KOPT-K1 (cell line): ENCODE measurements around the gene KIFC3.
"Not testable (repeated sequence)": the region's sequence is repeated elsewhere in the genome, so short reads cannot be mapped to it uniquely, and the experiment has no call there.

Experiments
- H3K27ac ChIP-seq: fragments of 200-600 bp; sonication (generic); 2 replicates; pipeline ENCODE4 v1.5.1; 2016; ENCODE audit warnings: antibody characterized with exemption, mild to moderate bottlenecking, low read depth, low read length; ENCODE audit not compliant: poor library complexity, severe bottlenecking
- H3K36me3 ChIP-seq: fragments of 200-600 bp; sonication (generic); 2 replicates; pipeline ENCODE4 v1.5.1; 2017; ENCODE audit warnings: antibody characterized with exemption, mild to moderate bottlenecking, low read length, moderate library complexity; ENCODE audit not compliant: insufficient read depth
- H3K9me3 ChIP-seq: fragments of 200-600 bp; sonication (generic); 2 replicates; pipeline ENCODE4 v1.5.1; 2017; ENCODE audit warnings: antibody characterized with exemption, low read length, mild to moderate bottlenecking; ENCODE audit not compliant: insufficient read depth, poor library complexity, severe bottlenecking

The KIFC3 gene

DNA sequence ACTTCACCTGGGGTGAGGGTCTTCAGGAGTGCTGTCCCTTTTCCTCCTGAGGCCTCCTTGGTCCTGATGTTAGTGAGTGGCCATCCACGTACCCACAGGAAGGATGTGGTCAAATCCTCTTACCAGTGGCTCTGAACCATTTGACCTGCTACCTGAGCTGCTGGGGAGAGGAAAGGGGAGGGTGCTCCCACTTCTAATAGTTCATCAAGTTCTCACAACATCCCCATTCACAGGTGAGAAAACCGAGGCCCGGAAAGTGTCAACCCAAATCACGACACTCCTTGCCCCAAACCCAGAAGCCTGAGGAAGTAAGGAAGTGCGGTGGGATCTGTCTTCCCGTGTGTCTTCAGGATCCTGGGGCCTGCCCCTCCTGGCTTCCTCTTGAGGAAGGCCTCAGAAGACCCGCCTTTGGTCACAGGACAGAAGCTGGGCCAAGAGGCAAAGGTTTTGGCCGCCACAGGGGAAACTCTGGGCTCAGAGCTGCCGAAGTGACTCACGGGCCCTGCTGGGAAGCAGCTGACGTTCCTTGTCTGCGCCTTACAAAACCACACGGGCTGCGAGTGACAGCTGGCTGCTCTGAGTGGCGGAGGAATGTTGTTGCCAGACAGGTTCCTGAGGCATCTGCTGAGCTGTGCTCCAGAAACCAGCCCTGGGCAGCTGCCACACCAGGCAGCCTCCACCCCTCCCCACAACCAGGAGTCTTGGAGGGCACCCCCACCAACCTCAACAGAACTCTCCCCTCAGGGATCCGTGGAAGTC, 13.9 kb upstream of the KIFC3 start:
- H3K9me3 ChIP-seq, result no peaks in the 10 kb centered on the region
- H3K36me3 ChIP-seq, result no peaks in the 10 kb centered on the region
- H3K27ac ChIP-seq, result no peak overlapping the region

DNA sequence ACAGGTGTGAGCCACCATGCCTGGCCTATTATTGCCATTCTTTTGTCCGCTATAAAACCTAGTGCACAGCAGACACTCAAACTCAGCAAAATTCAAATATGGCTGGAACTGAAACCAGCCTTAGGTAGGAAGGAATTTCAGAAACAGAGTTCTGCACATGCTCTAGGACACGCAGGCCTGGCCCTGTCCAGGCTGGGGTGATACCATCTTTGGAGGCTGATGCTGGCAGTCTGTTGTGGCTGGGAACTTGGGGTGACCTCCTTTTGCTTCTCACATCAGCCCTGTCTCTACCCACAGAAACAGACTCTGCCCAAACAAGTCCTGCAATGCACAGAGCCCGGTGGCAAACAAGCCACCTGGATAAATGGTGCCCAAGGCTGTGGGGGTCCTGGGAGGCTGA, 12.6 kb upstream of the KIFC3 start:
- Histone ChIP-seq H3K9me3 (no peaks in the 10 kb centered on the region), H3K27ac (no peak overlapping the region), H3K36me3 (no peaks in the 10 kb centered on the region)

DNA sequence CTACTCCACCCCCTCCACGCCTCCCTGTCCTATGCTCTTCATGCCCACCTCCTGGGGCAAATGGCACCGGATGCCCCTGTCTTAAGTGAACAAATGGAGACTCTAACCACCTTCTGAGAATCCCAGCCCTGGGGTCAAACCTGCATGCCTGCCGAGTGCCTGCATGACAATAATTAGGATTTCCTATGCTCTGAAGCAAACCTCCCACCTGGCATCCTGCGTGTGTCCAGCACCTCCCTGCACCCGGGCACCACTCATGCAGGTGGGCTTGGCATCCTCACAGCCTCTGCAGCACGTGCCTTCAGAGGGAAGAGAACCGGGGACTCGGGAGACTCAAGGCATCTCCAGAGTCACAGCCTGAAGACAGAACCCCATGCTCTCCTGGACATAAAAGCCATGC, 11.2 kb upstream of the KIFC3 start:
- Histone ChIP-seq H3K27ac (no peak overlapping the region), H3K36me3 (no peaks in the 10 kb centered on the region), H3K9me3 (no peaks in the 10 kb centered on the region)

DNA sequence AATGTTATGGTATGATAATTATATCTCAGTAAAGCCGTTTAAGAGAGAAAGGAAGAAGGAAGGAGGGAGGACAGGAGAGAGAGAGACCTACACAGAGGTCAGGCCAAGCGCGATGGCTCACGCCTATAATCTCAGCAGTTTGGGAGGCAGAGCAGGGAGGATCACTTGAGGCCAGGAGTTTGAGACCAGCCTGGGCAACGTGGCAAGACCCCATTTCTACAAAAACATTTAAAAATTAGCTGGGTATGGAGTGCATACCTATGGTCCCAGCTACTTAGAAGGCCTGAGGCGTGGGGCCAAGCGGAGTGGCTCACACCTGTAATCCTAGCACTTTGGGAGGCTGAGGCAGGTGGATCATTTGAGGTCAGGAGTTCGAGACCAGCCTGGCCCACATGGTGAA, 9.0 kb upstream of the KIFC3 start:
- H3K36me3 ChIP-seq, H3K27ac ChIP-seq, H3K9me3 ChIP-seq: not testable (repeated sequence)

DNA sequence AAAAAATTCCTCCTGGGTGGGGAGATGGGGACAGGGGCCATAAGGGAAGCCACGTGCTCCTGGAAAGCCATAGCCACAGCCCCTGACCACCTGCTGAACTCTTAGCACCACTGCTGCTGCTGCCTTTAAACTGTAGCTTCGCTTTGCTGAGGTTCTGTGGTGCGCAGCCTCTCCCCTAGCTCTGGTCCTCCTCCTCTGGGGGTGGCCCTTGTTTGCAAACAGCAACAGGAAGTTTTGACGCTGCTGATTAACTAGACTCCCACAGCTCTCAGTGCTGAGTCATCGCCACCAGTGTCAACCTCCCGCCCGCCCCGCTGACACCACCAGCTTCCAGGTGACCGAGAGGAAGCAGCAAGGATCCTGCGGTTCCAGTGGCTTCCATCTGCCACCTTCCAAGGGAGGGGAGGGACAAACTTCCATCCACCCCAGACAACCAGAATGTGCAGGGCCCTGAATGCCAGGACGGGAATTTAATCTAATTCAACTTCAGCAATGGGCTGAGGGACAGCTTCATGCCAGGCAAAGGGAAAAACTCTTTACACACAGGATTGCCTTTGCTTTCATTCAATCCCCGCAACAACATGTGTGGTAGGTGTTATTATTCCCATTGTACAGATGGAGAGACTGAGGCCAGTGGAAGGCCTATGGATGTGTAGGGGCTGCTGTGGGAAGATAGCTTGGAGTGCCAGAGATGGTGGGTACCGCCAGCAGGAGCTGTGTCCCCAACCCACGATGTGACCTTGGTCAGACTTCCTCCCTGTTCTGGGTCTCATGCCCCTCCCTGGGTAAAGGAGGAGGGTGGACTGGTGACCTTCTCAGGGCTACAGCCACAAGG, 8.1 kb upstream of the KIFC3 start:
- no peaks in the 10 kb centered on the region for H3K9me3 ChIP-seq
- H3K36me3 ChIP-seq, result no peaks in the 10 kb centered on the region
- peak overlapping the region; percentile 61 for H3K27ac ChIP-seq

DNA sequence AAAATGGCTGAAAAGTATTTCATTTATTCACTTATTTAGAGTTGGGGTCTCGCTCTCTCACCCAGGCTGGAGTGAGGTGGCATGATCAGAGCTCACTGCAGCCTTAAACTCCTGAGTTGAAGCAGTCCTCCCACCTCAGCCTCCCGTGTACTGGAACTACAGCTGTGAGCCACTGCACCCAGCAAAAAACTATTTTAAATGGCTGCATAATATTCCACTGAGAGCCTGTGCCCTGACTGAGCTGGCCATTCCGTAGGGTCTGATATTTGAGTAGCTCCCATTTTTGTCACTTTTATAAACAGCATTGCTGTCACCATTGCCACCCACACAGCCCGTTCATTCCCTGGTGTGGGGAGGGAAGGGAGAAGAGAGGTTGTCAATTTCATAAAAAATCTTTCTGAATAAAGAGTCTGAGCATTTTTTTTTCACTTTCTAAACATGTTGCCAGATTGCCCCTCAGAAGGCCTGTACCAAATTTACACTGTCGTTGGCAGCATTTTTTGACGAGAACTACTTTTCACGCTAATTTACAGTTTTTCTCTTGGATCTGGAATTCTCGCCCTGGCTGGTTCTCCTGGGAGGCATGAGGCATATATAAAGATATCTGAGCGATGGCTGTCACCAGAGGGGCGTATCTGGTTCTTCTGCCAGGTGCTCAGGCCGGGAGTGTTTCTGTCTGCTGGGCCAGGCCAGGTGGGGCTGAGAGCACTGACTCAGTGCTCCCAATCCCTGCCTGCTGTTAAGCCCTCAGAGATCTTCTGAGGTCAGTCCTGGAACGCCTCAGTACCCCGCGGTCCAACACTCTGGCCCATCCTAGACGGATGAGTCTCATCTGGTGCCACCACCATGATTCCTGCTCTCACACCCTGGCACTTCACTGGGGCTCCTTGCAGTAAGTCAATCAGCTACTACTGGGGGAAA, 7.2 kb upstream of the KIFC3 start:
- H3K36me3 ChIP-seq, result no peaks in the 10 kb centered on the region
- H3K27ac ChIP-seq, result peak overlapping the region; percentile 61
- no peaks in the 10 kb centered on the region for H3K9me3 ChIP-seq

DNA sequence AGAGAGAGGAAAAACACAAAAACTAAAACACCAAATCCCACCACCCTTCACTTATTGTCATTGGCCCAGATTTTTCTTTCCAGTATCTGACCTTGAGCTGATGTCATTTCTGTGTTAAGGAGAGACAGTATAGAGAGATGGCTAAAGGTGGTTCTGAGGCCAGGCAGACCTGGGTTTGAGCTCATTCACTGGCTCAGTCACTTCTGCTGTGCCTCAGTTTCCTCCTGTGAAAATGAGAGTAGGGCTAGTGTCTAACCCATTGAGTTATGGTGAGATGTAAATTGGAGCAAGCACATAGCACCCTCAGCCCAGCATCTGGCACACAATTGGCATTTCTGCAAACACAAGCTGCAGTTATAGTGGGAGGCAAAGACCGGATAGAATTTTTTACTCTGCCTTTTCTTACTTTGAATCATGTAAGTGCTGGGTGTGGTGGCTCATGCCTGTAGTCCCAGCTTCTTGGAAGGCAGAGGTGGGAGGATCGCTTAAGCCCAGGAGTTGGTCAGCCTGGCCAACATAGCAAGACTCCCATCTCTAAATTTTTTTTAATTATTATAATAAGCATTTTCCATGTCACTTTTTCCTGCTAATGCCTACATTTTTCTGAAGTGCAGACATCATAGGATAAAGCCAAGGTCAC, 6.4 kb upstream of the KIFC3 start:
- Histone ChIP-seq H3K27ac (no peak overlapping the region), H3K36me3 (no peaks in the 10 kb centered on the region), H3K9me3 (no peaks in the 10 kb centered on the region)

DNA sequence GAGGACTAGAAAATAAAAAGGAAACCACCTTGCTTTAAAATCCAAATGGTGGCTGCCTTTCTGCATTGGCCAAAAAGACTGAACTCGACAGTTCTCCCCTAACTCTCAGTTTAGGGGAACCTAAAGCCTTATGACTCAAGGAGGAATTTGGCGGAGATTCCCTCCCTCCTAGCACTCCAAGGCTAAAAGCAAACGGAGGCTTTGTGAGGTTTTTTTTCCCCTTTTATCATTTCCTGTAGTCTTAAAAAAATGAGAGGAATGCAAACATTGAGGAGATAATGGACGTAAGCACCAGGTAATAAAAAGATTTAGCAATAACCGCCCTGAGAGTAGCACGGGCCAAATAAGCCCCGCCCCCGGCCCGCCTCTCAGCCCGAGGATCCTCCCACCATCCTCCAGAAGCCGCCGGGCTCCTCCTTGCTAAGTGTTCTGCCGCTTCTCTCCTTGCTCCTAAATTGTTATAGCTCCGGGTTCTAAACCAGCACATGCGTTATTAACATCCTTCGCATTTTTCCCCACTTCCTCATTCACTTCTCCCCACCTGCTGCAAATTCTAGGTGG, 5.8 kb upstream of the KIFC3 start:
- Histone ChIP-seq H3K36me3 (no peaks in the 10 kb centered on the region), H3K9me3 (no peaks in the 10 kb centered on the region), H3K27ac (no peak overlapping the region)

DNA sequence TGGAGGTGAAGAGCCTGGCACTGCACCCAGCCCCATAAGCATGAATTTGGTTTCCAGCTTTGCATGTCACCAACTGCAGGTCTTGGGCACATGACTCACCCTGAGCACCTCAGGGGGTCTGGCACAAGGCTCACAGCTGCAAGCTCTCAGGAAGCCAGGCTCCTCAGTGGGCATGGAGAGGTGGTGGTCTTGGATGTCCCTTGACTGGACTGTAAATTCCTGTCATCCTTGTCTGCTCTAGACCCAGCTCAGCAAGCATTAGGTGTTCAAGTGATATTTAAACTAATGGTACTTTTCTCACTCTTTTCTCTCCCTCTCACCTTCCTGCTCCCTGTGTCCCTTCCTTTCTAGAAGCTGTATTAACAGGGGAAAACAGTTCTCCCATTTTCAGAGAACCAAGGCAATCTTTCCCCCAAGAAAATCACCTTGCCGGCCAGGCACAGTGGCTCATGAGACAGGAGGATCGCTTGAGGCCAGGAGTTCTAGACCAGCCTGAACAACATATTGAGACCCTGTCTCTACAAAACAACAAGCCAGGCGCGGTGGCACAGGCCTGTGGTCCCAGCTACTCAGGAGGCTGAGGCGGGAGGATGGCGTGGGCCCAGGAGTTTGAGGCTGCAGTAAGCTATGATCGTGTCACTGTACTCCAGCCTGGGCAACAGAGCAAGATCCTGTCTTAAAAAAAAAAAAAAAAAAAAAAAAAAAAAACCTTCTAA, 5.1 kb upstream of the KIFC3 start:
- Histone ChIP-seq H3K36me3 (no peaks in the 10 kb centered on the region), H3K9me3 (no peaks in the 10 kb centered on the region), H3K27ac (no peak overlapping the region)

DNA sequence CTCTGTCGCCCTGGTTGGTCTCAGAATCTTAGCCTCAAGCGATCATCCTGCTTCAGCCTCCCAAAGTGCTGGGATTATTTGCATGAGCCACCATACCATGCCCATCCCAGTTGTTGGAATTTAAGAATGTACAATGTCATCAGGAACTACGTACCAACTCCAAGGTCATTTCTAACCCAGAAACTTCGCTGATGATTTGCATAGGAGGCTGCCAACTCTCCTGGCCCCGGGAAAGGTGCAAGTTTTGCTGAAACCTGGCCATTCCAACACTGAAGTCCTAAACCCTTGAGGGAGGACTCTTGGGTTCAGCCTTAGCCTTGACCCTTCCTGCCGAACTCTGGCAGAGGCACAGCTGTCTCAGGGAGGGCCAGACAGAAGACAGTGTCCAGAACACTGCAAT, 2.9 kb upstream of the KIFC3 start:
- H3K9me3 ChIP-seq, result no peaks in the 10 kb centered on the region
- H3K36me3 ChIP-seq, result no peaks in the 10 kb centered on the region
- H3K27ac ChIP-seq, result no peak overlapping the region

DNA sequence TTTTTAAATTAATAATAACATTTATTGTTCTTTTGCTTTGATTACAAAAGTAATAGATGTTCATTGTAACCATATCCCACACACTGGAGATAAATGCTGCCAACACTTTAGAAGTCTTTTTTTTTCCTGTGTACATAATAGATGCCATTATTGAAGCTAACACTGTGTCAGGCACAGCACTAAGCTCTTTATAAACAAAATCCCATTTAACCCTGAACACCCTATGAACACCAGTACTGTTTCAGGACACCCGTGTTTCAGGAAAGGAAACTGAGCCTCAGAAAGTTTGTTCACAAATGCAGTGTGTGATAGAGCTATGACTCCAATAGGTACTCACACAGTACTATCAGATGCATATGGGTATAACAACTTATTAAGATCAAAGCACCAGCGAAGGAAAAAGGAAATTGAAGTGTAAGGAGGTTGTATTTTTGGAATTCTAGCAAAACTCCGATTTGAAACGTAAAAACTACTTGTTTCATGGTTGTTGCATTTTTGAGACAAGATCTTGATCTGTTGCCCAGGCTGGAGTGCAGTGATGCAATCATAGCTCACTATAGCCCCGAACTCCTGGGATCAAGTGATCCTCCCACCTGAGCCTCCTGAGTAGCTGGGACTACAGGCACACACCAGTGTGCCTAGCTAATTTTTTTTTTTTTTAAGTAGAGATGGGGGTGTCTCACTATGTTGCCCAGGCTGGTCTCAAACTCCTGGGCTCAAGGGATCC, 2.0 kb upstream of the KIFC3 start:
- Histone ChIP-seq H3K36me3 (no peaks in the 10 kb centered on the region), H3K9me3 (no peaks in the 10 kb centered on the region), H3K27ac (no peak overlapping the region)

DNA sequence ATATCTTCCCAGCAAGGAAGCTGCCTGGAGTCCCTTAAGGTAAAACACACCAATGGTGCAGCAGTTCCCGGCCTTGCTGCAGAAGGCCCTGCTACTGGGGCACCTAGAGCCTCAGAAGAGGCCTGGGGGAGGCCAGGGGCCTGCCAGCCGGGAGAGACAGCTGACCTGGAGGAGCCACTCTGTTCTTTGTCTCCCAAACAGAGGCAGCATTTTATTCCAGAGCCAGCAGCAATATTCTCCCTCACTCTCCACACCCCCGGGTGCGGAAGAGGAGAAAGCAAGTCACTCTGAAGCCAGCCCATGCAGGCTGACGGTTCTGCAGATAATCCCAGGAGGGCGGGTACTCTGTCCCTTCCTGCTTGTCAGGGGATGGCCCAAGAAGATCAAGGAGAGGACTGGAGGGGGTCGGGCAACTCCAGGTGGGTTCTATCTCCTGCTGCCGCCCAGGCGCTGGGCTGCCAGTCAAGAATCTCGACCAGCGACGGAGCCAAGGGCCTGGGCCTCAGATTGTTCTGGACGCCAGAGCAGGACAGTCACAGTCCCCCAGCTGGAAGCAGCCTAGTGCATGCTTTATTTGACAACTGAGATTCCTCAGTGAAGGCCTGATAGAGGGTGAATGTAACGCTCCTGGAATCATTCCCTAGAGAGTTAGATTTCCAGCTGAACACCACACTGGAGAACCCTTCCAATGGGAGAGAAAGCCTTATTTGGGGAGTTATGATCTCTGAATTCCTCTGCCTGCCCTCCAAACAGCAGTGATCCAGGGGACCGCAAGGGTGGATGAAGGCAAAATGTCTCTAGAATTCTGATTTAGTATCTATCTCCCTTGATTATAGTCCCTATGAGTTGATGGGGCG, 1.1 kb upstream of the KIFC3 start:
- H3K27ac ChIP-seq, result no peak overlapping the region
- no peaks in the 10 kb centered on the region for H3K9me3 ChIP-seq
- no peaks in the 10 kb centered on the region for H3K36me3 ChIP-seq
